Lower leg skin (tissue), 4 donors: ENCODE measurements around the gene STRN. TPM values are rescaled to one million over a fixed set of nuclear protein-coding genes. Genes with fewer than 3 reads are reported as not detected.

Experiments used
- DNase-seq, 2 donors: peaks; one replicate each; pipeline ENCODE4 v3.0.0-alpha.2; 2019; ENCODE audit warnings: low spot score in 2 of 2
- H3K4me3 ChIP-seq: fragments of 200-600 bp; sonication (generic); 2 replicates; pipeline ENCODE4 v1.5.1; 2017; ENCODE audit warnings: mild to moderate bottlenecking, low read depth; ENCODE audit not compliant: poor library complexity, severe bottlenecking
- CTCF ChIP-seq, 3 donors: fragments of 450-650 bp; IDR thresholded peaks; one replicate each; pipeline ENCODE4 v1.5.1; 2016; ENCODE audit warnings: antibody characterized with exemption in 3 of 3, mild to moderate bottlenecking in 3 of 3, moderate library complexity in 2 of 3
- POLR2A ChIP-seq, 2 donors: fragments of 450-650 bp; IDR thresholded peaks; one replicate each; pipeline ENCODE4 v1.6.1; 2016 to 2017; ENCODE audit warnings: antibody characterized with exemption in 2 of 2, mild to moderate bottlenecking in 1 of 2, moderate library complexity in 1 of 2
- WGBS, 2 donors: methylation state at CpG; one replicate each; pipeline ENCODE4 v1.1.5; 2018; 5-methylcytosine and 5-hydroxymethylcytosine counted together
- intact Hi-C: fragments of 100-400 bp; cut with DNase I; formaldehyde crosslinking; loops from one replicate; pipeline ENCODE4 v1.15.0; 2023; ENCODE audit warnings: low total_unique reads
- total RNA-seq, 4 donors: library from RNA; depleted of rRNA; stranded (reverse); fragments of >200 nt; gene quantifications; one replicate each; pipeline ENCODE4 v1.1.0, GENCODE V29; 2016

Gene STRN
- total RNA-seq, 4 donors from 2014 or later: 34.4 to 41.9 (median 37.9) TPM

DNA sequence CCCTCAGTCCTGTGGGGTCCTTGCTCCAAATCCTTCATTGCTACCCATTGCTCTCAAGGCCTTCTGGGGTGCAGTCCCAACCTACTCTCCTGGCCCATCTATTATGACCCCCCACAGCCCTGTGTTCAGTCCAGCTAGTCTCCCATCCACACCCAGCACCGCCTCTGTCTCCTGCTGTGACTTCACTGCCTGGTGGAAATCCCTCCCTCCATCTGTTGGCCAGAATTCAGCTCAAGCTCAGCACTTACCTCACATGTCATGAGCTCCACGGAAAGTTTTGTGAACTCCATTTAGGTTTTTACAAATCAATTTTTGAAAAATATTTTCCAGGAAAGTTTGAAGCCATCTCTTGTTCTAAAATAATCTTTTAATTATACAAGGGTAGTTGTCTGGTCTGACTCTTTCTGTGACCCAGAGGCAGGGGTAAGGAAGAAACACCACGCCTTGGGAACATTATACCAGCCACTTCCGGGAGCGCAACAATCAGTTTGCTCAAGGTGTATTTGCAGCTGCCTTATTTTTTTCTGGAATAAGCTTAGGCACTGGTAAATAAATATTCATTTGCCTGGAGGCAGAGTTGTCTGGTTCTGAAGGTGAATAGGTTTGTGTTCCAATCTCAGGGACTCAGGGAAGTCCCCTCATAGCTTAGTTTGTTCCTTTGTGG lies 159.0 kb downstream of the STRN start:
- no peak overlapping the region for H3K4me3 ChIP-seq
- intact Hi-C loops: no loop called here
- 45 to 49% methylated on average over 5 of the region's 5 CpGs for WGBS, 2 donors
- TF ChIP-seq CTCF (IDR thresholded peaks at IDR 0.05) (no peak), POLR2A (IDR thresholded peaks at IDR 0.05) (no peak)
- peak in 1 of 2 donors; percentile 28 for DNase-seq

- DNase-seq: peak in 1 of 2 donors; percentile 57
- 88% methylated on average over 11 of the region's 11 CpGs for WGBS, 2 donors
- H3K4me3 ChIP-seq: no peak overlapping the region
- intact Hi-C loops: no loop called here
- TF ChIP-seq POLR2A (IDR thresholded peaks at IDR 0.05) (no peak), CTCF (IDR thresholded peaks at IDR 0.05) (no peak)
Measured at GRCh38 chr2:36805635-36806224, 160.6 kb downstream of the STRN start.

DNA sequence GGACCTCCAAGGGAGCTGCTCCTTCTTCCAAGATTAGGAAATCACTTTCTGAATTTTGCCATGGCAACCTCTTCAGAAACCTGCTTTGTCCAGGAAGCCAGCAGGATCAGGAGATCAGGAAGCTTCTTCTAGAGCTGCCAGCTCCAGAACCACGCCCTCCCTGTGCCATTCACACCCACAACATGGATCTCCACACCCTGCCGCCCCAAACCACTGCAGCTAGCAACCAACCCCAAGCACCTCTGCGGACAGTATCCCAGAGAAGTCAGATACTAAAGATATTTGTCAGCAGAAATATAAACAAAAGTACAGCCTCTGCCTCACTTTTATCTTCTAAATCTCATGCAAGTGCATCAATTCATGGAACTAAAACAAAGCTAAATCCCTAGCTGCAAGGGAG lies 163.4 kb downstream of the STRN start:
- intact Hi-C loops: no loop called here
- peak in 1 of 2 donors; percentile 65 for DNase-seq
- WGBS, 2 donors: 72 to 87% methylated on average over 3 of the region's 3 CpGs
- no peak overlapping the region for H3K4me3 ChIP-seq
- TF ChIP-seq CTCF (IDR thresholded peaks at IDR 0.05) (no peak), POLR2A (IDR thresholded peaks at IDR 0.05) (no peak)

DNA sequence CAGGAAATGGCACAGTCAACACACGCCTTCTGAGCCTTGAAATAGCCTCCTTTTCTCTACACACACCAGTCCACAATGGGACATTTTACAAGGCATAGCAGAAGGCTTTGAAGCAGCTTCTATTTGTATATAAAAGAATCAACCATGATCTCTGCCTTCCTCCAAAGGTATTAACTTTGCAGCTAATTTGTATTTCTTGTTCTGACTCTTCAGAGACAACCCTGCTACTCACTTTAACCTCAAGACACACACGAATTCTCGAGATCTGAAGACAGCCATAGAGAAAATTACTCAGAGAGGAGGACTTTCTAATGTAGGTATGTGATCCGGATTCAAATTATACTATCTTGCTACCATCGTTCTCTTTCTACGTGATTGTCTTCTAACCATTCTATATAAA lies 165.2 kb downstream of the STRN start:
- 90 to 92% methylated on average over 6 of the region's 6 CpGs for WGBS, 2 donors
- no peak overlapping the region for H3K4me3 ChIP-seq
- TF ChIP-seq CTCF (IDR thresholded peaks at IDR 0.05): no peak
- no peak for DNase-seq
- intact Hi-C loops: no loop called here

GRCh38 chr2:36800381-36800780 lies 166.0 kb downstream of the STRN start:
- WGBS, 2 donors: 89 to 97% methylated on average over 11 of the region's 11 CpGs
- no peak for DNase-seq
- intact Hi-C loops: no loop called here

More at GRCh38 chr2:36800381-36800780, 166.0 kb downstream of the STRN start:
- no peak for TF ChIP-seq POLR2A (IDR thresholded peaks at IDR 0.05)
- TF ChIP-seq CTCF (IDR thresholded peaks at IDR 0.05): no peak
- H3K4me3 ChIP-seq: no peak overlapping the region
